H9 (cell line): ENCODE data around the gene HDC. TPM values are rescaled to one million over a fixed set of nuclear protein-coding genes. Genes with fewer than 3 reads are reported as not detected.

Experiments
- DNase-seq: peaks from one replicate; pipeline ENCODE4 v3.0.0-alpha.2; 2017
- H2AFZ ChIP-seq: one replicate; pipeline ENCODE4 v1.6.1; 2013; ENCODE audit warnings: mild to moderate bottlenecking, low read length, control low read depth, moderate library complexity
- H2AK5ac ChIP-seq: 2 replicates; pipeline ENCODE4 v1.6.1; 2013; ENCODE audit warnings: low read length, control low read depth, mixed read lengths; ENCODE audit not compliant: insufficient read length
- H2BK120ac ChIP-seq: one replicate; pipeline ENCODE4 v1.6.1; 2013; ENCODE audit warnings: low read depth, mild to moderate bottlenecking, low read length, control low read depth, inconsistent platforms; ENCODE audit not compliant: poor library complexity, severe bottlenecking
- H2BK12ac ChIP-seq: 2 replicates; pipeline ENCODE4 v1.6.1; 2013; ENCODE audit warnings: low read length, control low read depth, mixed read lengths, low read depth; ENCODE audit not compliant: insufficient read length
- H2BK15ac ChIP-seq: 2 replicates; pipeline ENCODE4 v1.6.1; 2013; ENCODE audit warnings: low read depth, low read length, control low read depth
- H2BK20ac ChIP-seq: one replicate; pipeline ENCODE4 v1.6.1; 2013; ENCODE audit warnings: low read depth, mild to moderate bottlenecking, low read length, control low read depth, inconsistent platforms; ENCODE audit not compliant: poor library complexity, severe bottlenecking
- H2BK5ac ChIP-seq: 2 replicates; pipeline ENCODE4 v1.6.1; 2013; ENCODE audit warnings: low read length, control low read depth, mixed read lengths; ENCODE audit not compliant: insufficient read length
- H3K14ac ChIP-seq: 2 replicates; pipeline ENCODE4 v1.6.1; 2013; ENCODE audit warnings: low read length, control low read depth; ENCODE audit not compliant: insufficient read depth
- H3K18ac ChIP-seq: 2 replicates; pipeline ENCODE4 v1.6.1; 2013; ENCODE audit warnings: low read depth, mild to moderate bottlenecking, mixed read lengths, low read length, control low read depth; ENCODE audit not compliant: insufficient read length
- H3K23ac ChIP-seq: 2 replicates; pipeline ENCODE4 v1.6.1; 2013; ENCODE audit warnings: low read length, control low read depth, mixed read lengths, low read depth; ENCODE audit not compliant: insufficient read length
- H3K23me2 ChIP-seq: 2 replicates; pipeline ENCODE4 v1.6.1; 2013; ENCODE audit warnings: low read depth, mild to moderate bottlenecking, mixed read lengths, low read length, control low read depth; ENCODE audit not compliant: insufficient read length, poor library complexity, severe bottlenecking
- H3K27ac ChIP-seq: 2 replicates; pipeline ENCODE4 v1.5.1; 2013; ENCODE audit warnings: low read length, control low read depth, mixed read lengths, low read depth; ENCODE audit not compliant: insufficient read length
- H3K27me3 ChIP-seq: 2 replicates; pipeline ENCODE4 v1.6.1; 2013; ENCODE audit warnings: low read length, control low read depth, inconsistent platforms; ENCODE audit not compliant: insufficient read depth
- H3K4ac ChIP-seq: 2 replicates; pipeline ENCODE4 v1.6.1; 2013; ENCODE audit warnings: low read depth, mild to moderate bottlenecking, control low read depth, inconsistent platforms, low read length, moderate library complexity
- H3K4me1 ChIP-seq: 2 replicates; pipeline ENCODE4 v1.6.1; 2013; ENCODE audit warnings: low read length, control low read depth, inconsistent platforms; ENCODE audit not compliant: insufficient read depth
- H3K4me2 ChIP-seq: 2 replicates; pipeline ENCODE4 v1.6.1; 2013; ENCODE audit warnings: low read length, control low read depth, mixed read lengths; ENCODE audit not compliant: insufficient read length, insufficient read depth
- H3K56ac ChIP-seq: 2 replicates; pipeline ENCODE4 v1.6.1; 2013; ENCODE audit warnings: low read depth, mild to moderate bottlenecking, mixed read lengths, low read length, control low read depth; ENCODE audit not compliant: insufficient read length
- H3K79me1 ChIP-seq: 2 replicates; pipeline ENCODE4 v1.6.1; 2013; ENCODE audit warnings: low read depth, mild to moderate bottlenecking, moderate library complexity, low read length, control low read depth, inconsistent platforms; ENCODE audit not compliant: insufficient read depth, poor library complexity, severe bottlenecking
- H3K79me2 ChIP-seq: 2 replicates; pipeline ENCODE4 v1.6.1; 2013; ENCODE audit warnings: low read length, control low read depth, inconsistent platforms; ENCODE audit not compliant: insufficient read depth
- H3K9ac ChIP-seq: 2 replicates; pipeline ENCODE4 v1.6.1; 2013; ENCODE audit warnings: low read length, control low read depth, mixed read lengths; ENCODE audit not compliant: insufficient read length; ENCODE audit errors: extremely low read depth
- H3K9me3 ChIP-seq: one replicate; pipeline ENCODE4 v1.6.1; 2013; ENCODE audit warnings: low read depth, low read length, inconsistent platforms; ENCODE audit not compliant: control insufficient read depth
- H3T11ph ChIP-seq: one replicate; pipeline ENCODE4 v1.6.1; 2013; ENCODE audit warnings: mild to moderate bottlenecking, low read length, control low read depth, inconsistent platforms
- H4K20me1 ChIP-seq: one replicate; pipeline ENCODE4 v1.6.1; 2013; ENCODE audit not compliant: control insufficient read depth, insufficient read length, insufficient read depth
- H4K5ac ChIP-seq: 2 replicates; pipeline ENCODE4 v1.6.1; 2013; ENCODE audit warnings: low read depth, mild to moderate bottlenecking, mixed read lengths, low read length, control low read depth; ENCODE audit not compliant: insufficient read length
- H4K8ac ChIP-seq: replicated peaks from 2 replicates; pipeline ENCODE4 v1.6.1; 2013; ENCODE audit warnings: low read length, control low read depth, mixed read lengths, low read depth; ENCODE audit not compliant: insufficient read length
- H4K91ac ChIP-seq: 2 replicates; pipeline ENCODE4 v1.6.1; 2013; ENCODE audit warnings: low read depth, mild to moderate bottlenecking, moderate library complexity, mixed read lengths, low read length, control low read depth; ENCODE audit not compliant: insufficient read length
- H3K27ac Mint-ChIP-seq, 3 experiments: 2 replicates in 2 of 3; 3 replicates in 1 of 3; pipeline ENCODE4 v1.8.0; 2020 to 2021; ENCODE audit warnings: mixed read lengths in 3 of 3, mild to moderate bottlenecking in 1 of 3, moderate library complexity in 1 of 3
- H3K27me3 Mint-ChIP-seq: 2 replicates; pipeline ENCODE4 v1.8.0; 2021; ENCODE audit warnings: low read depth, mild to moderate bottlenecking, moderate library complexity, mixed read lengths
- H3K36me3 Mint-ChIP-seq, 3 experiments: 2 replicates in 2 of 3; 3 replicates in 1 of 3; pipeline ENCODE4 v1.8.0; 2020 to 2021; ENCODE audit warnings: low read depth in 3 of 3, mixed read lengths in 3 of 3; ENCODE audit not compliant: insufficient read depth in 1 of 3
- H3K4me1 Mint-ChIP-seq, 2 experiments: 2 replicates each; pipeline ENCODE4 v1.8.0; 2020; ENCODE audit warnings: mixed read lengths in 2 of 2
- H3K4me3 Mint-ChIP-seq, 2 experiments: 2 replicates in 1 of 2; 3 replicates in 1 of 2; pipeline ENCODE4 v1.8.0; 2020 to 2021; ENCODE audit warnings: mild to moderate bottlenecking in 2 of 2, mixed read lengths in 2 of 2, moderate library complexity in 1 of 2
- H3K9me3 Mint-ChIP-seq, 2 experiments: 2 replicates in 1 of 2; 3 replicates in 1 of 2; pipeline ENCODE4 v1.8.0; 2020; ENCODE audit warnings: mild to moderate bottlenecking in 2 of 2, mixed read lengths in 2 of 2, moderate library complexity in 1 of 2
- CTCF ChIP-seq: fragments of 200-600 bp; sonication (generic); conservative IDR thresholded peaks from 3 replicates; pipeline ENCODE4 v1.8.0; 2021; ENCODE audit warnings: antibody characterized with exemption, mild to moderate bottlenecking
- WGBS: extraction: QIAGEN DNeasy Blood & Tissue Kit; methylation state at CpG from one replicate; pipeline ENCODE4 v1.1.7; 2013; ENCODE audit warnings: missing lambda C conversion rate, low lambda C conversion rate, mixed read lengths; ENCODE audit not compliant: insufficient read length; ENCODE audit errors: extremely low coverage; 5-methylcytosine and 5-hydroxymethylcytosine counted together
- total RNA-seq: library from RNA; stranded (reverse); gene quantifications from 2 replicates; pipeline ENCODE4 v1.2.1, GENCODE V29; 2021

Gene HDC
- total RNA-seq, 1 experiment from 2014 or later: not detected

- DNase-seq: no peak
- no peaks in the 10 kb centered on the region for H3K27me3 Mint-ChIP-seq
These were observed 47.1 kb upstream of the HDC start for GRCh38 chr15:50312636-50313035.

More at GRCh38 chr15:50312636-50313035, 47.1 kb upstream of the HDC start:
- H3K4me1 Mint-ChIP-seq: no peaks in the 10 kb centered on the region
- no peak overlapping the region for H3K18ac ChIP-seq
- H2AK5ac ChIP-seq: no peak overlapping the region
- H2BK12ac ChIP-seq: no peak overlapping the region
- no peak for TF ChIP-seq CTCF
- H3K79me1 ChIP-seq: peaks cover 3% of the 10 kb centered on the region
- H3K23me2 ChIP-seq: no peaks in the 10 kb centered on the region
- no peak overlapping the region for H3K56ac ChIP-seq
- H3K4ac ChIP-seq: no peak overlapping the region
- H4K5ac ChIP-seq: no peak overlapping the region
- H3K9ac ChIP-seq: no peak overlapping the region
- H3K79me2 ChIP-seq: no peaks in the 10 kb centered on the region
- peaks cover 16 to 22% (median 22%) of the 10 kb centered on the region in 3 experiments for H3K36me3 Mint-ChIP-seq
- no peak overlapping the region for H2BK120ac ChIP-seq
- no peak overlapping the region for H3K14ac ChIP-seq
- H2BK5ac ChIP-seq: no peak overlapping the region
- no peak overlapping the region for H4K8ac ChIP-seq
- no peak overlapping the region for H3K27ac Mint-ChIP-seq
- no peak overlapping the region for H3K4me2 ChIP-seq
- H3K4me1 ChIP-seq: no peaks in the 10 kb centered on the region
- no peak overlapping the region for H2BK15ac ChIP-seq
- no peak overlapping the region for H2BK20ac ChIP-seq
- peaks cover 16 to 17% of the 10 kb centered on the region in 2 experiments for H3K9me3 Mint-ChIP-seq
- H3K23ac ChIP-seq: no peak overlapping the region
- WGBS: no CpG with 5 or more reads among the region's 2 CpGs
- no peak overlapping the region for H4K91ac ChIP-seq
- H3K27me3 ChIP-seq: no peaks in the 10 kb centered on the region
- no peak overlapping the region for H3T11ph ChIP-seq
- H3K27ac ChIP-seq: no peak overlapping the region
- peaks cover 7% of the 10 kb centered on the region for H3K9me3 ChIP-seq
- H4K20me1 ChIP-seq: no peaks in the 10 kb centered on the region
- H3K4me3 Mint-ChIP-seq: no peak overlapping the region
- no peak overlapping the region for H2AFZ ChIP-seq
